AG09319 (cell line): ENCODE data around the gene FKBP3.

ENCODE experiments used
- DNase-seq: peaks from one replicate; pipeline ENCODE4 v3.0.0-alpha.2; 2010; ENCODE audit warnings: low read depth; ENCODE audit errors: extremely low read depth
- TF ChIP-seq, protein P1 (sequence below): IDR thresholded peaks from 2 replicates; pipeline ENCODE4 v1.5.1; 2011; ENCODE audit warnings: low read depth, mild to moderate bottlenecking, inconsistent platforms, low read length, moderate library complexity

Gene FKBP3

DNA sequence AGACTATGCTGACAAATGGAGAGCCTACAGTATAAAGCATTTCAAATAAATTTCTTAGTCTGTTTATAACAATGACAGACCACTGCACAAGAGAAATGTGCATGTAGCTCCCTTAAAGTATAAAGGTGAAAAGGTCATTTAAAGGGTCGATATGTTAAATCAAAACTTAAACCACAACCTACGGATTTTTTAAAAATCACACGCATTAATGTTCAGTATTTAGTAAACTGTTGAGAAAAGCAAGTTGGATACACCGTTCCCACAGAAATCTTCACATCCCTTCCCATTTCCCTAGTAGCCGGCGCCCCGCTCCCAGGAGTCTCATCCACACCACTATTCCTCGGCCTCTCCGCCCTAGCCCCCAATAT, 614 bp downstream of the FKBP3 start:
- TF ChIP-seq, protein P1, sequence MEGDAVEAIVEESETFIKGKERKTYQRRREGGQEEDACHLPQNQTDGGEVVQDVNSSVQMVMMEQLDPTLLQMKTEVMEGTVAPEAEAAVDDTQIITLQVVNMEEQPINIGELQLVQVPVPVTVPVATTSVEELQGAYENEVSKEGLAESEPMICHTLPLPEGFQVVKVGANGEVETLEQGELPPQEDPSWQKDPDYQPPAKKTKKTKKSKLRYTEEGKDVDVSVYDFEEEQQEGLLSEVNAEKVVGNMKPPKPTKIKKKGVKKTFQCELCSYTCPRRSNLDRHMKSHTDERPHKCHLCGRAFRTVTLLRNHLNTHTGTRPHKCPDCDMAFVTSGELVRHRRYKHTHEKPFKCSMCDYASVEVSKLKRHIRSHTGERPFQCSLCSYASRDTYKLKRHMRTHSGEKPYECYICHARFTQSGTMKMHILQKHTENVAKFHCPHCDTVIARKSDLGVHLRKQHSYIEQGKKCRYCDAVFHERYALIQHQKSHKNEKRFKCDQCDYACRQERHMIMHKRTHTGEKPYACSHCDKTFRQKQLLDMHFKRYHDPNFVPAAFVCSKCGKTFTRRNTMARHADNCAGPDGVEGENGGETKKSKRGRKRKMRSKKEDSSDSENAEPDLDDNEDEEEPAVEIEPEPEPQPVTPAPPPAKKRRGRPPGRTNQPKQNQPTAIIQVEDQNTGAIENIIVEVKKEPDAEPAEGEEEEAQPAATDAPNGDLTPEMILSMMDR, result no peak
- no peak for DNase-seq

DNA sequence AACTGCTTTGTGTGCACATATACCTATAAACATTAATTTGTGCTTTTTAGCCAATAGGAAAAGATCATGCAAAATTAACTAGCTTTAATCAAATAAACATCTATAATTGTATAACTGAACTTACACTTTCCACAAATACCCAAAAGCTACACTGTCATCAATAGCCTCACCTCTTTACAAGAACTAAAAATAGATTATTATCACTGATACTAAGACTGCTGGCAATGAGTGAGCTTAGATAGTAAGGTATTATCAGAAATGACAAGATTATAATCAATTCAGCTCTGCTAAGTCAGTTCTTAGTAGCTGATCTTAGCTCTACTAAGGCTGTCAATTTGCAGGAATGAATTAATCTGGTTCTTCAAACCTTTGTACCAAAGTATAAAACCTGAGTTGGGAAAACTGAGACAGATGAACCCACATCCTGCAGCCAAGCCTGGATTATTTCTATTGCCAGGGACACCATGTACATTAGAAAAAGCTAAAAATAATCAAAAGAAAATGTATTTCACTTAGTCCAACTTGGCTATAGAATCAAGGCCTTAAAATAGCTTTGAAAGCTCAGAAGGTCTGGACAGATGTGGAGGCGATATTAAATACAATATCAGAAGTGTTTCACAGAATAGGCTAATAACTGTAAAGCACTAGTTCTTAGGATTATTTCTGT, 5.2 kb downstream of the FKBP3 start:
- TF ChIP-seq, protein P1, result no peak
- no peak for DNase-seq

DNA sequence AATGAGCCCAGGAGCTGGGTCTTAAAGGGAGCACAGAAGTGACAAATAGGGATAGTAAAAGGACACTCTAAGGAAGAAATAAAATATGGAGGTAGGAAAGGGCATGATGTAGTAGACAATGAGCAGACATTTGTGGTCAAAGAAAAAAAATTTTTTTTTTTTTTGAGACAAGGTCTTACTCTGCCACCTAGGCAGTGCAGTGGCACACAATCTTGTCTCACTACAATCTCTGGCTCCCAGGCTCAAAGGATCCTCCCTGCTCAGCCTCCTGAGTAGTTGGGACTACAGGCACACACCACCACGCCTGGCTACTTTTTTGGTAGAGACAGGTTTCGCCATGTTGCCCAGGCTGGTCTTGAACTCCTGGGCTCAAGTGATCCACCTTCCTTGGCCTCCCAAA, 8.5 kb downstream of the FKBP3 start:
- DNase-seq, result no peak
- TF ChIP-seq, protein P1, result no peak

DNA sequence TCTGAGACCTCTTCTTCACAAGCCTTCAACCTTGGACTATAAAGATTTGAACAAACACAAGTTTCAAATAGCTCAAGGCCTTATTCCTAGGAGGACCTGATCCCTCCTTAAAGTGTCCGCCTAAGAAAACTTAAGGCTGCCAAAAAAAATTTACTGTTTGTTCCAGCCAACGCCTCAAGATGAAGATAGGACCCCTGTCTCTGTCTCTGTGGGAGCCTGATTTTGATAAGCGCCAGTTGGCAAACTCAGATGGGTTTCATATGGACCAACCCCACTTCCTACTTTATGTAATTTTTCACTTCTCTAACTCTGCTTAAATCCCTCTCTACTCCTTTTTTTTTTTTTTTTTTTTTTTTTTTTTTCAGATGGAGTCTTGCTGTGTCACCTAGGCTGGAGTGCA, 11.0 kb downstream of the FKBP3 start:
- no peak for DNase-seq
- TF ChIP-seq, protein P1, result no peak

DNA sequence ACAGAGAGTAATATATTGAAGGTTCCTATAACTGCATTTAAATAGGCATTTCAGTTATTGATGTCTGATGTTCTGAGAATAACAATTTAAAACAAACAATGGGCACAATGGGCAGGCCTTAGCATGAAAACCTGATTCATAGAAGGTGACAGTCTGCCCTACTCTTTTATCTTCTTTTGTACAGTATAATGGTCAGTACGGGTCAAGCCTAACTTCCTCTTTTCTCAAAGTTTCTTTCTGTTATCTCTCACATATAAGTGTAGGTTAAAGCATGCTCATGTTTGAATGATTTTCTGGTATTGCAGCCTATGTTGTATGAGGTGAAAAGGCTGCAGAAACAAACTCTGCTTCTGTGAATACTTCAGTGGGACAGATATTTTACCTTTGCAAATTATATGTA, 14.2 kb downstream of the FKBP3 start:
- DNase-seq, result no peak
- TF ChIP-seq, protein P1, result no peak

DNA sequence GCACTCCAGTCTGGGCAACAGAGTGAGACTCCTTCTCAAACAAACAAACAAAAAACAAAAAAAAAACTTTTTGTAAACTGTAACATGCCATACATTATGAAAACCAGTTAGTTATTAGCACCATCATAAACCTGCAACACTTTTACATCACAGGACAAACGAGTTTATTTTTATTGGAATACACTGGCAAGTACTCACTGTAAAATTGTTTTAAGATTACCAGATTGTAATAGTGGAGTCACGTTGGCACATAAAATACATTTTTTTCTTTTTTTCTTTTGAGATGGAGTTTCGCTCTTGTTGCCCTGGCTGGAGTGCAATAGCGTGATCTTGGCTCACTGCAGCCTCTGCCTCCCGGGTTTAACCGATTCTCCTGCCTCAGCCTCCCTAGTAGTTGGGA, 15.7 kb downstream of the FKBP3 start:
- TF ChIP-seq, protein P1, result no peak

DNA sequence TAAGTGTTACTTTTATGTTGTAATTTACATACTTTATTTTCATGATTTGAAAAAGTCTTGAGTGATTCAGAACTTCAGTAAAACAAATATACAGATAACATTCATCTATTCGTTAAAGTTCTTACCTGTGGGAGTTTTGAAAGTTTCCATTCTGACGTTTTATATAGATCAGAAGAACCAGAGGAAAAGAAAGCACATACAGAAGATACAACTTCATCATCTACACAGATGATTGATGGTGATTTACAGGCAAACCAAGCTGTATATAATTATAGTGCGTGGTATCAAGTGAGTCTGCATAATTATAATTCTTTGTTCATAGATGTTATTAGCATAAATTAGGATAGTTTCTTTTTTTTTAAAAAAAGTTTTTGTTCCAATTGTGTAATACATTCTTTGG, 20.0 kb downstream of the FKBP3 start:
- no peak for DNase-seq
- TF ChIP-seq, protein P1, result no peak

More for the DNA sequence above, 15.7 kb downstream of the FKBP3 start:
- no peak for DNase-seq
